Right lobe of liver (tissue), 6 donors: ENCODE measurements around the gene NOC2L. TPM values are rescaled to one million over a fixed set of nuclear protein-coding genes. Genes with fewer than 3 reads are reported as not detected.
A peak's percentile ranks its signal among the peaks of the same experiment; 100 is the strongest.

ENCODE experiments used
- ATAC-seq, 4 donors: fragments of 200-7000 bp; cut with Tn5 transposase; one replicate each; pipeline ENCODE4 v1.9.1; 2020; ENCODE audit warnings: mild to moderate bottlenecking in 4 of 4, moderate library complexity in 4 of 4
- DNase-seq, 3 donors: peaks; one replicate each; pipeline ENCODE4 v3.0.0-alpha.2; 2020
- H3K27ac ChIP-seq, 3 donors: fragments of 200-600 bp; one replicate each; pipeline ENCODE4 v1.8.0; 2022
- H3K27me3 ChIP-seq, 2 donors: fragments of 200-600 bp; one replicate each; pipeline ENCODE4 v1.8.0; 2022
- H3K36me3 ChIP-seq, 4 donors: fragments of 200-600 bp; sonication (generic) in 1 of 4; one replicate each; pipeline versions ENCODE4 v1.5.1 to v1.8.0; 2017 to 2022; ENCODE audit warnings: control low read depth in 1 of 4
- H3K4me1 ChIP-seq, 4 donors: fragments of 200-600 bp; sonication (generic) in 1 of 4; one replicate each; pipeline versions ENCODE4 v1.5.1 to v1.8.0; 2017 to 2022; ENCODE audit warnings: control low read depth in 1 of 4
- H3K4me3 ChIP-seq, 3 donors: fragments of 200-600 bp; one replicate each; pipeline ENCODE4 v1.8.0; 2022
- H3K9me3 ChIP-seq, 4 donors: fragments of 200-600 bp; sonication (generic) in 1 of 4; one replicate each; pipeline versions ENCODE4 v1.5.1 to v1.8.0; 2017 to 2022; ENCODE audit warnings: control low read depth in 1 of 4
- POLR2A ChIP-seq: fragments of 450-650 bp; IDR thresholded peaks from one replicate; pipeline ENCODE4 v1.6.1; 2017; ENCODE audit warnings: antibody characterized with exemption, mild to moderate bottlenecking
- WGBS: methylation state at CpG from one replicate; pipeline ENCODE4 v1.1.6; 2018; ENCODE audit warnings: low coverage, low lambda C conversion rate; ENCODE audit not compliant: insufficient coverage; ENCODE audit errors: missing lambda C conversion rate; 5-methylcytosine and 5-hydroxymethylcytosine counted together
- intact Hi-C, 2 donors: fragments of 100-400 bp; cut with DNase I; formaldehyde crosslinking; loops; one replicate each; pipeline versions ENCODE4 v1.11.2 to v1.14.1; 2022
- total RNA-seq, 6 experiments: library from RNA; depleted of rRNA in 2 of 6; stranded (reverse); fragments of >200 nt in 2 of 6; fragmentation: NEBNext Ultra II Directional in 3 of 6; extraction: Animal tissue kit (Norgen Biotek cat#: 25700) in 3 of 6; gene quantifications; one replicate each; pipeline versions ENCODE4 v1.1.0 to v1.2.4, GENCODE V29; 2016 to 2023
- TF ChIP-seq, protein P1 (sequence below), 4 donors: fragments of 200-600 bp in 3 of 4; fragments of 450-650 bp in 1 of 4; IDR thresholded peaks; one replicate each; pipeline versions ENCODE4 v1.5.1 to v1.8.0; 2016 to 2022; ENCODE audit warnings: antibody characterized with exemption in 4 of 4, mild to moderate bottlenecking in 2 of 4
- donor health status: DM: no; HTN: yes; CAD: no.
- donor health status: DM: no; HTN: no; CAD: no.
- donor health status: DM: no; HTN: no; CAD: no.
- donor health status: DM: no; HTN: yes; CAD: no.
- donor health status: DM: no; HTN: yes; CAD: no.

Gene NOC2L
- total RNA-seq, 6 experiments from 2014 or later, result 28.9 to 36.8 (median 30.2) TPM

DNA sequence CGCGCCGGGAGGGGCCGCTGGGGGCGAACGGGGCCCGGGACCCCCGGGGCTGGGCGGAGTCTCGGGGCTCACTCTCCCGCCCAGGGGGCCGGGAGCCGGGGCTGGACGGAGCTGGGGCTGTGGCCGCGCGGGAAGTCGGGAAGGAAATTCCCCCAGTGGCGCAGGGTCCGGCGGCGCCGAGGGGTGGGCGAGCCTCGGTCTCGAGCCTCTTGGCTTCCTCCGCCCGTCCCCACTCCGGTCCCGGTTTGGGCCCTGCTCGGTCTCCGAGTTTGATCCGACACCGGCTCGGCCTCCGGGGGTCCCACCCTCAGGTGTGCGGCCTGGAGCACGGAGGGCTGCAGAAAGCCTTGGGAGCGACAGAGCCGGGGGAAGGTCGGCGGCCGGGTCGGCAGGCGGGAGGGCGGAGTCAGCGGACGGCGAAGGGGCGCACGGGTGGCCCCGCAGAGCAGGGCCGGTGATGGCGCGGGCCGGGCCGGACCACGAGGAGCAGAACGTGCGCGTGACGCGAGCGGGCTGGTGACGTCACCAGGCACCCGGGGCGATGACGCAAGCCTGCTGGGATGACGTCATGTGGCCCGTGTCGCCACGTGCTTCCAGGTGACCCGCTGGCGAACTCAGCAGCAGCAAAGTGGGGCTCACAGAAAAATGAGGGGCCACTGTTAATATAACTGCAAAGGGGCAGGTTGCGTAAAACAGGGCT is 41.5 kb upstream of the NOC2L start:
- intact Hi-C loops, result no loop called here
- Histone ChIP-seq H3K4me1 (peaks cover 0 to 44% (median 5%) of the 10 kb centered on the region in 4 donors), H3K36me3 (no peaks in the 10 kb centered on the region), H3K27ac (peak overlapping the region; percentile 76 to 92 (median 80)), H3K9me3 (no peaks in the 10 kb centered on the region), H3K4me3 (peak overlapping the region; percentile 50 to 67 (median 58)), H3K27me3 (peaks cover 6 to 14% of the 10 kb centered on the region in 2 donors)
- ATAC-seq (peak; percentile 30 to 45 (median 38)), DNase-seq (peak; percentile 70 to 79 (median 75))
- 6% methylated on average over 6 of the region's 75 CpGs for WGBS
- TF ChIP-seq, protein P1, sequence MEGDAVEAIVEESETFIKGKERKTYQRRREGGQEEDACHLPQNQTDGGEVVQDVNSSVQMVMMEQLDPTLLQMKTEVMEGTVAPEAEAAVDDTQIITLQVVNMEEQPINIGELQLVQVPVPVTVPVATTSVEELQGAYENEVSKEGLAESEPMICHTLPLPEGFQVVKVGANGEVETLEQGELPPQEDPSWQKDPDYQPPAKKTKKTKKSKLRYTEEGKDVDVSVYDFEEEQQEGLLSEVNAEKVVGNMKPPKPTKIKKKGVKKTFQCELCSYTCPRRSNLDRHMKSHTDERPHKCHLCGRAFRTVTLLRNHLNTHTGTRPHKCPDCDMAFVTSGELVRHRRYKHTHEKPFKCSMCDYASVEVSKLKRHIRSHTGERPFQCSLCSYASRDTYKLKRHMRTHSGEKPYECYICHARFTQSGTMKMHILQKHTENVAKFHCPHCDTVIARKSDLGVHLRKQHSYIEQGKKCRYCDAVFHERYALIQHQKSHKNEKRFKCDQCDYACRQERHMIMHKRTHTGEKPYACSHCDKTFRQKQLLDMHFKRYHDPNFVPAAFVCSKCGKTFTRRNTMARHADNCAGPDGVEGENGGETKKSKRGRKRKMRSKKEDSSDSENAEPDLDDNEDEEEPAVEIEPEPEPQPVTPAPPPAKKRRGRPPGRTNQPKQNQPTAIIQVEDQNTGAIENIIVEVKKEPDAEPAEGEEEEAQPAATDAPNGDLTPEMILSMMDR (IDR thresholded peaks at IDR 0.05), result no peak
- TF ChIP-seq POLR2A, result peak; percentile 10

DNA sequence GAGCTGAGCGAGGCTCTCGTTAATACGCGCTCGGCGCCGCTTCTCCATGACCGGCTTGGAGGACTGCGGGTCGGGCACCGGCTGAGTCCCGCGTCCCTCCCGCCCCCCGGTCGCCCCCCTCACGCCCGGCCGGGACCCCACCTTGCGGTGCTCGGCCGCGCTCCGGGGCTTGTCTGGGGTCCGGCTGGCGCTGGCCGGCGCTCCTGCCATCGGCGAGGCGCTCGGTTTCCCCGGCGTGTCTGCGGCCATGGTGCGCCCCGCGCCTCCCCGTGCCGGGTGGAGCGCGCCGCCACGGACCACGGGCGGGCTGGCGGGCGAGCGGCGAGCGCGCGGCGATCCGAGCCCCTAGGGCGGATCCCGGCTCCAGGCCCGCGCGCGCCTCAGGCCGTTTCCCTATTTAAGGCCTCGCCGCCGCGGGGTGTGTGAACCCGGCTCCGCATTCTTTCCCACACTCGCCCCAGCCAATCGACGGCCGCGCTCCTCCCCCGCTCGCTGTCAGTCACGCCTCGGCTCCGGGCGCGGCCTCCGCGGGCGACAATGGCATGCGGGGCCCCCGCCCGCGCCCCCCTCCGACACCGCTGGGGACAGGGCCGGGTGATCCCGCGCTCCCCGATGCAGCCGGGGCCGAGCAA is 40.8 kb upstream of the NOC2L start, which contains the start of gene HES4:
Gene HES4 (minus strand): TSS at position 373 of the 632 bp plus-strand sequence. CDS start 124 bp downstream, at position 249.
- WGBS, result 0% methylated on average over 1 of the region's 95 CpGs
- peak; percentile 91 for TF ChIP-seq POLR2A
- TF ChIP-seq, protein P1 (IDR thresholded peaks at IDR 0.05), result no peak
- H3K27me3 ChIP-seq, result peaks cover 6 to 14% of the 10 kb centered on the region in 2 donors

DNA sequence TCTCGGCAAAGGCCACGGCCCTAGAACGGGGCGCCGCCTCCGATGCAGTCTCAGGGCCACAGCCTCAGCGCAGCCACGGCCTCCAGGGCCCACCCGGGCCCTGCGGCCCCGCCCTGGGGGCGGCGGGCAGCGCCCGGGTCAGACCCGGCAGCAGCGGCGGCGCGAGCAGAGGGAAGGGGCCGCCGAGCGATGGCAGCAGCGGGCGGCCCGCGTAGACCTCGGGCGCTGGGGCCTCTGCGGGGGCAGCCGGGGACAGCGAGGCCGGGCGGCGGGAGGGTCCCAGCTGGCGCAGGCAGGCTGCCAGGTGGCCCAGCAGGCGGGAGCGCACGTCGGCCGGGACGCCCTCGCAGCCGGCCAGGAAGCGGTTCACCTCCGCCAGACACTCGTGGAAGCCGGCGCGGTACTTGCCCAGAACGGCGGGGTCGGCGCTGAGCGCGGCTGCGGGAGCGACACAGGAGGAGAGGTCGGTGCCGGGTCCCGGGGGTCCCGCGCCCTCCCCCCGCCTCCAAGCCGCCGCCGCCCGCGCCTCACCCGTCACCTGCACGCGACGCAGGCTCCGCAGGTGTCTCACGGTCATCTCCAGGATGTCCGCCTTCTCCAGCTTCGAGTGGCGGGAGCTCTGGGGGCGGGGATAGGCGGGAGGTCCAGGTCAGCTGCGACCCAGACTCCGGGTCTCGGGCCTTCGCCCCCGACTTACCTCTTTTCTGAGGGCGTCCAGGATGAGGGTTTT is 40.1 kb upstream of the NOC2L start:
- TF ChIP-seq, protein P1 (IDR thresholded peaks at IDR 0.05), result peak in 1 of 4 donors; percentile 6
- TF ChIP-seq POLR2A, result no peak
- Histone ChIP-seq H3K27ac (peak overlapping the region in 2 of 3 donors; percentile 76 to 92), H3K4me1 (peaks cover 0 to 34% (median 0%) of the 10 kb centered on the region in 4 donors), H3K4me3 (peak overlapping the region; percentile 37 to 58 (median 50)), H3K36me3 (no peaks in the 10 kb centered on the region), H3K27me3 (peaks cover 6 to 14% of the 10 kb centered on the region in 2 donors), H3K9me3 (no peaks in the 10 kb centered on the region)
- DNase-seq, result peak; percentile 46 to 57 (median 46)
- intact Hi-C loops, result no loop called here
- ATAC-seq, result no peak
- WGBS, result no CpG with 5 or more reads among the region's 86 CpGs

More for the DNA sequence above, 40.8 kb upstream of the NOC2L start, which contains the start of gene HES4:
- ATAC-seq (peak; percentile 73 to 81 (median 79)), DNase-seq (peak; percentile 87 to 92 (median 89))
- peak within 1 kb of the TSS; percentile 50 to 67 (median 58) for H3K4me3 ChIP-seq
- H3K9me3 ChIP-seq, result no peaks in the 10 kb centered on the region
- intact Hi-C loops, result no loop called here
- peak within 1 kb of the TSS; percentile 76 to 92 (median 80) for H3K27ac ChIP-seq
- H3K36me3 ChIP-seq, result no peaks in the 10 kb centered on the region
- peaks cover 0 to 38% (median 2%) of the 10 kb centered on the region in 4 donors for H3K4me1 ChIP-seq

DNA sequence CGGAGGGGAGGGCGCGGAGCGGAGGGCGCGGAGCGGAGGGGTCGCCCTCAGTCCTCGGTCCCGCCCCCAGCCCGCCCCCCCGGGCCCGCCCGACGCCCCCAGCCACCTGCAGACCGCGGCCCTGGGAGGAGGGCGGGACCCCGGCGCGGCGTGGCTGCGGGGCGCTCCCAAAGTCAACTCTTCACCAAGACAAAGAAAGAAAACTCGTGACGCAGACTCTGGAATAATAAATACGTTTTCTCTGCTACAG is 39.6 kb upstream of the NOC2L start:
- no peak for DNase-seq
- Histone ChIP-seq H3K4me1 (peaks cover 0 to 34% (median 0%) of the 10 kb centered on the region in 4 donors), H3K9me3 (no peaks in the 10 kb centered on the region), H3K36me3 (no peaks in the 10 kb centered on the region), H3K4me3 (peak overlapping the region in 2 of 3 donors; percentile 37 to 58), H3K27me3 (peaks cover 6 to 14% of the 10 kb centered on the region in 2 donors), H3K27ac (no peak overlapping the region)
- intact Hi-C loops, result no loop called here
- no CpG with 5 or more reads among the region's 27 CpGs for WGBS
- no peak for ATAC-seq
- TF ChIP-seq, protein P1 (IDR thresholded peaks at IDR 0.05), result no peak
- no peak for TF ChIP-seq POLR2A
